ENCODE data around the gene DUSP2.

The DUSP2 gene, protein sequence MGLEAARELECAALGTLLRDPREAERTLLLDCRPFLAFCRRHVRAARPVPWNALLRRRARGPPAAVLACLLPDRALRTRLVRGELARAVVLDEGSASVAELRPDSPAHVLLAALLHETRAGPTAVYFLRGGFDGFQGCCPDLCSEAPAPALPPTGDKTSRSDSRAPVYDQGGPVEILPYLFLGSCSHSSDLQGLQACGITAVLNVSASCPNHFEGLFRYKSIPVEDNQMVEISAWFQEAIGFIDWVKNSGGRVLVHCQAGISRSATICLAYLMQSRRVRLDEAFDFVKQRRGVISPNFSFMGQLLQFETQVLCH

DNA sequence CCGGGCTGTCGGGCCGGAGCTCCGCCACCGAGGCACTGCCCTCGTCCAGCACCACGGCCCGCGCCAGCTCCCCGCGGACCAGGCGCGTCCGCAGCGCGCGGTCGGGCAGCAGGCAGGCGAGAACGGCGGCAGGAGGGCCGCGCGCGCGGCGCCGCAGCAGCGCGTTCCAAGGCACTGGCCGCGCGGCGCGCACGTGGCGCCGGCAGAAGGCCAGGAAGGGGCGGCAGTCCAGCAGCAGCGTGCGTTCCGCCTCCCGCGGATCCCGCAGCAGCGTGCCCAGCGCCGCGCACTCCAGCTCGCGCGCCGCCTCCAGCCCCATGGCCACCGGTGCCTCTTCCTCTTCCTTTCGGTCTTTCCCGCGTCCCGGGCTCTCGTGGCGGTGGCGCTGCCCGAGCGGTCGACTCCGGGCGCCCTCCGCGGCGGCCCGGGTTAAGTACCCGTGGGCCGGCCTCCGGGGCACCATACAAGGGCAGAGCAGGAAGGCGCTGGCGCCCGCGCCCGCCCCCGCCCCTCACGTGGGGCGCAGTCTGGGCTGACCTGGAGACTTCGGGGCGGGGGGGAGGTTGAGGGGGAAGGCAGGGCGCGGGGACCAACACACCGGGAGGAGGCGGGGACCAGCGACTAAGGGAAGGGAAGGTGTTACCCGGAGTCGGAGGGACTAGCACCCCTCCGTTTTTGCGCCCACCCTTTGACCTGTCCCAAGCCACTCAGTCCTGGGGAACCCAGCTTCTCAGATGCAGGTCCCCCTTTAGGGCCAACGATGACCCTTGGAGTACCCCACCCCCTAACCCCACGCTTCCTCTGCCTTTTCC lies at the start of gene DUSP2:
DUSP2 (minus strand) TSS at position 405 of the 812 bp plus-strand sequence; CDS start at position 319, 86 bp downstream.
- peak; percentile 81 for DNase-seq (ENCODE audit: low read depth, low spot score)

DNA sequence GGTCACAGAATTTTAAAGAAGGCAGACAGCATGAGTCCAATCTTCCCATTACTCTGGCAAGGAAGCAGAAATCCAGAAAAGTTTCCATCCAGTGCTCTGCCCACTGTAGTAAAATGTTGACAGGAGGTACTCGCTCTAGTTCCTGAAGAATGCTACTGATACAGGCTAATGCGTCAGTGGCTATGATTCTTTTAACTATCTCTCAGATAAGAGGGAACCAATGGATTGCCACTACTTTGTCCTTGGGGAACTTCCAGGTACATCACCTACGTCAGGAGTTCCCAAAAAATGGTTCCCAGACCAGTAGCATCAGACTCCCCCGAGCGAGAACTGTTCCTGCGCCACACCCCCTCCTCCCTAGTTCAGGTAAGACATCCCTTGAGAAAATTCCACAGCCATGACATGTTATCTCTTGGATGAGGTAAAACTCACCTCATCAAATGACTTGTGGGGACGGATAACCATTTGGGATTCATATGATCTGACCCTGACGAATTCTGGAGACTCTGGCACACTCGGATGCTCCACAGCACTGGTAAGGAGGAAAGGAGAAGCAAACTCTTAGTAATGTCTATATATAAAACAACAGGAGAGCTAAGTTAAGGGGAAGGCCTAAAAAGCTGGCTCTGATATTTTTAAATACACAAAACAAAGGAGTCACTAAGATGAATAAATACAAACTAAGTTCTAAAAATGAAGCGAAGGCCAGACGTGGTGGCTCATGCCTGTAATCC lies 46.9 kb upstream of the DUSP2 start:
- DNase-seq (ENCODE audit: low read depth, low spot score): no peak

DNA sequence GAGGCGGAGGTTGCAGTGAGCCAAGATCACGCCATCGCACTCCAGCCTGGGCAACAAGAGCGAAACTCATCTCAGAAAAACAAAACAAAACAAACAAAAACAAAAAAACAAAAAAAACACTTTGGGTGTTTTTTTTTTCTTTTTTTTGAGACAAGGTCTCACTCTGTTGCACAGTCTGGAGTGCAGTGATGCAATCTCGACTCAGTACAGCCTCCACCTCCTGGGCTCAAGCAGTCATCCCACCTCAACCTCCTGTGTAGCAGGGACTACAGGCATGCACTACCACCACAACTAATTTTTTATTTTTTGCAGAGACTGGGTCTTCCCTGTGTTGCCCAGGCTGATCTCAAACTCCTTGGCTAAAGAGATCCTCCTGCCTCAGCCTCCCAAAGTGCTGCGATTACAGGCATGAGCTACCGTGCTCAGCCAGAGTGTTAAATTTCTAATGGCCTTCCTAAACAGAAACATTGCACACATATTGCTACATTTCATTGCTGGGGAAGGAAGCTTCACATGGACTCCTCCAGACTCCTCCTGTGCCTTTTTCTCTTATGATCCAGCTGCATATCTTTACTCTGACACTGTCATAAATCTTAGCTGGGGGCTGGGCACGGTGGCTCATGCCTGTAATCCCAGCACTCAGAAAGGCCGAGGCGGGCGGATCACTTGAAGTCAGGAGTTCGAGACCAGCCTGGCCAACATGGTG lies 43.7 kb upstream of the DUSP2 start:
- DNase-seq (ENCODE audit: low read depth, low spot score): no peak

DNA sequence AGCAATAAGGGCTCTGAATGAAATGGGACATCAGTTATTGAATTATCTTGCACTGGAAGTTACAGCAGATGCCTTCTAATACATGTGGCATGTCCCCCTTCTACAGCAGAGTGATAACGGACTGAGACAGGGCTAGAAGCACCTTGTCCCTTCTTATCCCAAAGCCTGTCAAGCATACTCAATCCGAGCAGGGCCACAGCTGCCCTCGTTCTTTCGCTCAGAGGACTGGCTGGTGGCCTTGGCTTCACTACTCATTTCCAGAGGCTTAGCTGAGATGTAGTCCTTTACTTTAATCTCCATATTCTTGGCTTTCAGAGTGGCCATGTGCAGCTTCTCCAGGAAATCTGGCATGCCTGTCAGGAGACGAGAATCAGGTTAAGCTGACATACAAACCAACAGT lies 41.3 kb upstream of the DUSP2 start:
- no peak for DNase-seq (ENCODE audit: low read depth, low spot score)

- no peak for DNase-seq (ENCODE audit: low read depth, low spot score)
Observed at GRCh38 chr2:96185516-96185915, 40.3 kb upstream of the DUSP2 start.

DNA sequence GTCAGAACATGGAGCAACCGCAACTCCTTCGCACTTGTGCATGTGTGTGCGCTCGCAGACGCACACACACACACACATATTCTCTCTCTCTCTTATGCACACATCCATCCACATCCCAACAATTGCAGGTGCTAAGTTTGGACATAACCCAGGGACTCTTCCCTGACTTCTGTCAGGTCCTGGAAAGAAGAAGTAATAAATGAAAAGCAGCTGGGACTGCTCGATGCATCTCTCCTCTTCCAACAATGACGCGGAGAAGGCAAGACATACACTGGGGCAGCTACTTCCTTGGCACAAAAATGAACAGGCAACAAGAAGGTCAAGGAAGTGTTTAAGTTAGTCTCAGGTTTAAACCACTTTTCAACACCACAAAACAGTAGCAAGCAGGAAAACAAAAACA lies 39.7 kb upstream of the DUSP2 start:
- DNase-seq (ENCODE audit: low read depth, low spot score): no peak

- no peak for DNase-seq (ENCODE audit: low read depth, low spot score)
Observed at GRCh38 chr2:96184188-96184587, 38.9 kb upstream of the DUSP2 start.

GRCh38 chr2:96181529-96181928 lies 36.3 kb upstream of the DUSP2 start:
- no peak for DNase-seq (ENCODE audit: low read depth, low spot score)

GRCh38 chr2:96180521-96180920 lies 35.3 kb upstream of the DUSP2 start:
- no peak for DNase-seq (ENCODE audit: low read depth, low spot score)

GRCh38 chr2:96180002-96180401 lies 34.8 kb upstream of the DUSP2 start:
- DNase-seq (ENCODE audit: low read depth, low spot score): no peak

GRCh38 chr2:96176661-96177060 lies 31.4 kb upstream of the DUSP2 start:
- no peak for DNase-seq (ENCODE audit: low read depth, low spot score)

- no peak for DNase-seq (ENCODE audit: low read depth, low spot score)
Observed at GRCh38 chr2:96175951-96176350, 30.7 kb upstream of the DUSP2 start.

DNA sequence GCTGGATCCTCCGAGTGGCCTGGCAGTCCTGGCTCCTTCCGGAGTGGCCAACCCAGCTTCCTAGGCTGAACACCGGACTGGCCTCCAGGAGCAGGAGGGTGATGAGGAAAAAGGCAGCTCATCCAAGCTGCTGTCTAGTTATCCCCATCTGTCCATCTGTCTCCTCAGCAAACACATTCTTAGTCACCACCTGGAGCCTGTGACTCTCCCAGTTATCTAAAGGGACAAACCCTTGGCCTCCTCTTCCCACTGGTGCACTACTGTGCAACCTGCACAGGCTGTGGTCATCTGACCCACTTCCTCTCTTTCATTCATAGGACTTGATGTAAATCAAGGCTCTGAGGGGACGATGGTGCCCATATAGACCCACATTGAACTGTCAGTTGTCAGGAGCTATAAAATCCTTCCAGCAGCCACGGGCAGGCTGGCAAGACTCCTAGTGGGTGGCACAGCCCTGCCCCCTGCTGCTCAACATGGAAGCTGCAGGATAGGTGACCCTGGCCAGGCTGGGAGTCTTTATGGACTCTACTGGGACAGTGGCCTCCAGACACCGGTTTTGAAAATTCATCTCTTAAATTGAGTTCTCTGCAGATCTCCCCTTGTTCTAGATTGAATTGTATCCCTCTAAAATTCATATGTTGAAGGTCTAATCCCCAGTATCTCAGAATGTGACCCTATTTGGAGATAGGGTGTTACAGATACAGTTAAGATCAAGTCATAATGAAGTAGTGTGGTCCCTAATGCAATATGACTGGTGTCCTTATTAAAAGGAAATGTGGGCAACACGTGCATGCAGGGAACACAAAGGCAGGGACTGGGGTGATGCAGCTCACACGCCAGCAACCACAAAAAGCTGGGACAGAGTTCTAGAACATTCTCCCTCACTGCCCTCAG lies 29.3 kb upstream of the DUSP2 start:
- DNase-seq (ENCODE audit: low read depth, low spot score): peak; percentile 71

GRCh38 chr2:96171831-96172230 lies 26.6 kb upstream of the DUSP2 start:
- DNase-seq (ENCODE audit: low read depth, low spot score): no peak

DNA sequence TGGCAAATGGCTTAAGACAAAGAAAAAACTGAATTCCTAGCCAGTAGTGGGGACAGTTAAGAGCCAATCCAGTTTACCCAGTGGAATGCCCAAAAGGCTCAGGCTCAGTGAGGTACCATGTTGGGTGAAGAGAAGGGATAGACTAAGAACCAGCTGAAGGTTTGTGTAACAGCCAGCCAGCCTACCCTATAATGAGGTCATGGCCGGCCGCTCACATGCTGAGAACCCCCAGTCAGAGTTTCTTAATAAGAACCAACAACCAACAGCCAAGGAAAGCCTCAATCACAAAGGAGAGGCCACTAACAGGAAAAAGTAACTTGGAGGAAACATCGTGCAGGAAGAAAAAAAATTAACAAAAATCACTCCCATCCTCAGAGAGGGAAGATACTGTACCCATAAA lies 25.4 kb upstream of the DUSP2 start:
- no peak for DNase-seq (ENCODE audit: low read depth, low spot score)

- DNase-seq (ENCODE audit: low read depth, low spot score): no peak
Observed at GRCh38 chr2:96169868-96170507, 24.7 kb upstream of the DUSP2 start.

GRCh38 chr2:96167407-96168013 lies 22.3 kb upstream of the DUSP2 start:
- DNase-seq (ENCODE audit: low read depth, low spot score): no peak

DNA sequence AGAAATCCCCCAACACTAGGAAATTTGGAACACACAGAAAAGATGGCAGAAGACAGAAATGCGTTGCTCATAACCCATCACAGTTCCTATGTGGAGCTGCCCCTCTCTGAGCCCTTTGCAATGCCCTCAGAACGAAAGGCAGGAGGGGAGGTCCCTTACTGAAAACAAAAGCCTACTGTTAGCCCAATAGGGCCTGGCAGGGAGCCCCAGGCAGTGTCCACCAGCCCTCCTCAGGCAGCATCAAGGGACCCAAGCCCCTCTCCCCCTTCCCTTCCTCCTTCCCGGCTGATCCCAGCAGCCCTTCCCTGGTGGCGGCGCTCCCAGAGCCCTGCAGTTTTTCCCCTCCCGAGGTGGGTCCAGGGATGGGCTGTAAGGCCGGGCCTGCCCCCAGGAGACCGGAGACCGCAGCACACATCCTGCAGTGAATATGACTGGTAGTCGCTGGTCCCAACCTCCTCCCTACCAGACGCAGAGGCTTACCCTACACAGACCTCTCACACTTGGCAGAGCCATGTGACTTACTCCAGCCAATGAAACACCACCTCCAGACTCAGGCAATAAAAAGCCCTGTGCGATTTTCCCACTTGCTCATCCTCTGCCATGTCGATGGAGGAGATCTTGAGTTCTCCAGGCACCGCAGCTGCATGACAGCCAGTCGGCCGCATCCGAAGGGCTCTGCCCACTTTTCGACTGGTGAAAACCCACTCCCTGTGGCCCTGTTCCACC lies 19.4 kb upstream of the DUSP2 start:
- DNase-seq (ENCODE audit: low read depth, low spot score): no peak

DNA sequence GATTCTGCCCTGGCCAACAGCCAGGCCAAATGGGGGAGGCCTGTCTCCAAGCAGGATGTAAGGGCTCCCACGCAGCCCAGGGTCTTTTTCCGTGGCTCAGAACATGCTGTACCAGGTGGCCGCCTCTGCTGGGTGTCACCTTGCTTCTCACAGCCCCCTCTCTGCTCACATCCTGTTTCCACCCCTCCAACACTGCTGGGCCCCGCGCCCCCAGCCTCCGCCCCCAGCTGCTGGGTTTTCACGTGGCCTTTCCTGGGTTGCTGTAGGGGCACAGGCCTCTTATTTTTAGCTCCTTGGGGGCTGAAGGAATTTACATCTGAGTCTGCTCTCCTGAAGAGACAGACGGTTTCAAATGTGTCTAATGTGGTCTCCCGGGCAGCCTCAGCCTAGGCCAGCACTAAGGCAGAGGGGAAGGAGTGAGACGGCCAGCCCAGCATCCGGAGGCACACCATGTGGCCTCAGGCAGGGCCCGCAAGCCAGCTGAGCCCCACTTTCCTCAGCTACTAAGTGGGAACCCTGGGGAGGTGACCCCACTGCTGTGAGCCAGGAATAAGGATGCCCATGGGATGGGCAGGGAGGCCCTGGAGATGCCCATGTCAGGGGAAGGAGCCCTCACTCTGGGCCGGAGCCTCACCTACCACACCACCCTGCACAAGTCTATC lies 18.7 kb upstream of the DUSP2 start:
- peak; percentile 77 for DNase-seq (ENCODE audit: low read depth, low spot score)
